ENCODE results near the gene RNGTT. TPM values are rescaled to one million over a fixed set of nuclear protein-coding genes. Genes with fewer than 3 reads are reported as not detected.

Gene RNGTT
- total and polyA plus RNA-seq, 4 donors, result 4.1 to 15.5 (median 9.9) TPM

DNA sequence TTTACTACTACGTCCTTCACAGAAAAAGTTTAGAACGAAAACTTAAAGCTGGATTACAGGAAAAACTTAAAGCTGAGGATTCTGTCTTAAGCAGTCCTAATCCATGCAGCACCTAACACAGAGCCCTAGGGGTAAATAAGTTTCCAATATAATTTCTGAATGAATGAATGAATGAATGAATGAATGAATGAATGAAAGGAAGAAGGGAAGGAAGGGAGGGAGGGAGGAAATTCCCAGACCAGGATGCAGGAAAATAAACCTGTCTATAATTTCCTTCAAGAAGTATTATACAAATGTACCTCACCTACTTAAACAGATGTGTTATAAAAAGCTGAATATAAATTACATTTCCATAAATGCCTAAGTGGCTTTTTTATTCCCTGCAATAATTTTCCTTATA, 83.4 kb downstream of the RNGTT start:
- H3K4me1 ChIP-seq (ENCODE audit: control insufficient read depth in 1 of 2, insufficient read depth in 2 of 2, low read length in 2 of 2), result peaks cover 0 to 1% of the 10 kb centered on the region in 2 donors
- WGBS, 2 donors, result 93 to 96% methylated on average over 2 of the region's 2 CpGs
- H3K27ac ChIP-seq (ENCODE audit: low read depth in 1 of 2, low read length in 2 of 2), result no peak overlapping the region
- ATAC-seq (ENCODE audit: low FRiP score), result no peak
- H3K36me3 ChIP-seq (ENCODE audit: control insufficient read depth in 1 of 2, insufficient read depth in 2 of 2, low read length in 1 of 2), result no peaks in the 10 kb centered on the region
- no peak for DNase-seq
- H3K9me3 ChIP-seq (ENCODE audit: control insufficient read depth, low read length), result no peaks in the 10 kb centered on the region
- intact Hi-C loops (cut with DNase I), result no loop called here
- no peak overlapping the region for H3K4me3 ChIP-seq (ENCODE audit: low read length in 2 of 2)
- H3K27me3 ChIP-seq (ENCODE audit: control insufficient read depth in 1 of 2, insufficient read depth in 2 of 2, low read length in 1 of 2), result no peaks in the 10 kb centered on the region

DNA sequence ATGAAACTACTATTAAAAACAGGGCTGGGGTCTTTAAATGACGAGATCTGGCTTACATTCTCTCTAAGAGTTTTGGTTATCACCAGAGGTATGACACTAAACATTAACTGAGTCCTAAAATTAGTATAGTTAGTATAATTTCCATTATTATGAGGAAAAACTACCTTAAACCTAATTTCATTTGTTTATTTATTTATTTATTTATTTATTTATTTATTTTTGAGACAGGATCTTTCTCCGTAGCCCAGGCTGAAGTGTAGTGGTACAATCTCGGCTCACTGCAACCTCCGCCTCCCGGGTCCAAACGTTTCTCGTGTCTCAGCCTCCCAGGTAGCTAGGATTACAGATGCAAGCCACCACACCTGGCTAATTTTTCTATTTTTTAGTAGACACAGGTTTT, 85.5 kb downstream of the RNGTT start:
- H3K36me3 ChIP-seq (ENCODE audit: control insufficient read depth in 1 of 2, insufficient read depth in 2 of 2, low read length in 1 of 2), result no peaks in the 10 kb centered on the region
- H3K9me3 ChIP-seq (ENCODE audit: control insufficient read depth, low read length), result no peaks in the 10 kb centered on the region
- no peaks in the 10 kb centered on the region for H3K27me3 ChIP-seq (ENCODE audit: control insufficient read depth in 1 of 2, insufficient read depth in 2 of 2, low read length in 1 of 2)
- H3K27ac ChIP-seq (ENCODE audit: low read depth in 1 of 2, low read length in 2 of 2), result no peak overlapping the region
- no peak for ATAC-seq (ENCODE audit: low FRiP score)
- H3K4me1 ChIP-seq (ENCODE audit: control insufficient read depth in 1 of 2, insufficient read depth in 2 of 2, low read length in 2 of 2), result peaks cover 0 to 1% of the 10 kb centered on the region in 2 donors
- WGBS, 2 donors, result 93 to 95% methylated on average over 7 of the region's 7 CpGs
- no peak overlapping the region for H3K4me3 ChIP-seq (ENCODE audit: low read length in 2 of 2)
- intact Hi-C loops (cut with DNase I), result loop anchor here in 1 of 2 donors (10.0 kb wide), 1 partner anchor 93 kb away; no protein-coding TSS in a partner anchor
- DNase-seq, result no peak

DNA sequence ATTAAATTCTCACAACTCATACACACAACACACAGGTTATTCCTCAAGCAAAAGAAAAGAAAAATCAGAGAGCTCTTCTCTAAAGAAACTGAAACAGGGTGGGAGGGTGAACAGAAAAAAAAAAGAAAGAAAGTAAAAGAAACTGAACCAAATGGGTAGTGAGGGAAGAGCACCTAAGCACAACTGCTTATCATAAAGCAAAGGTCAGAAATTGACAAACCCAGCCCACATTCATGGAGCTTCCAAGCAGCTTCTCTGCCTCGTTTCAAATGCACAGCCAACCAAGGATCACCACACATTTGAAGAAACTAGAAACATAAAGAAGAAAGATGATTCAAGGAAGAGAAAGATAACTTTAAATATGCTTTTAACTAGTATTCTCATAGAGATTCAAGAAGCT, 90.5 kb downstream of the RNGTT start:
- 66 to 71% methylated on average over 1 of the region's 1 CpG for WGBS, 2 donors
- intact Hi-C loops (cut with DNase I), result loop anchor here in 1 of 2 donors (5.0 to 10.0 kb wide), 2 partner anchors 88 to 946 kb away; no protein-coding TSS in a partner anchor
- DNase-seq (no peak), ATAC-seq (ENCODE audit: low FRiP score) (no peak)
- Histone ChIP-seq H3K27ac (ENCODE audit: low read depth in 1 of 2, low read length in 2 of 2) (no peak overlapping the region), H3K4me1 (ENCODE audit: control insufficient read depth in 1 of 2, insufficient read depth in 2 of 2, low read length in 2 of 2) (peaks cover 0 to 6% of the 10 kb centered on the region in 2 donors), H3K4me3 (ENCODE audit: low read length in 2 of 2) (no peak overlapping the region), H3K36me3 (ENCODE audit: control insufficient read depth in 1 of 2, insufficient read depth in 2 of 2, low read length in 1 of 2) (no peaks in the 10 kb centered on the region), H3K27me3 (ENCODE audit: control insufficient read depth in 1 of 2, insufficient read depth in 2 of 2, low read length in 1 of 2) (no peaks in the 10 kb centered on the region), H3K9me3 (ENCODE audit: control insufficient read depth, low read length) (no peaks in the 10 kb centered on the region)

DNA sequence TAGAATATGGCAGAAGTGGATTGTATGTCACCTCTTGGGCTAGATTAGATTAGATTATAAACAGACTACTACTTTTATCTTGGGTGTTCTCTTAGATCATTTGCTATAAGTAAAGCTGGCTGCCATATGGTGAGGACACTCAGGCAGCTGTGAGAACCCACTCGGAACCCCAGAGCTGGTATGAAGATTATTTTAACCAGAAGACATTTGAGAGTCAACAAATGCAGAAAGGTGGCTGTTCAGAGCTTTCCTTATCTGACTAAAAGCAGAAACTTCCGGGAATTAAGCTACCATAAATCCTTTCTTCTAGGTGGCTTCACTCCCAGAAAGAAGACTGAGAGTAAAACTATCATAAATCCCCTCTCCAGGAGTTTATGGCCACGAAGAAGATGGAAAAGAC, 91.9 kb downstream of the RNGTT start:
- ATAC-seq (ENCODE audit: low FRiP score) (no peak), DNase-seq (no peak)
- no peak overlapping the region for H3K27ac ChIP-seq (ENCODE audit: low read depth in 1 of 2, low read length in 2 of 2)
- intact Hi-C loops (cut with DNase I), result loop anchor here in 1 of 2 donors (5.0 to 10.0 kb wide), 2 partner anchors 87 to 944 kb away; no protein-coding TSS in a partner anchor
- peaks cover 0 to 9% of the 10 kb centered on the region in 2 donors for H3K4me1 ChIP-seq (ENCODE audit: control insufficient read depth in 1 of 2, insufficient read depth in 2 of 2, low read length in 2 of 2)
- no peaks in the 10 kb centered on the region for H3K9me3 ChIP-seq (ENCODE audit: control insufficient read depth, low read length)
- 67 to 74% methylated on average over 3 of the region's 3 CpGs for WGBS, 2 donors
- H3K27me3 ChIP-seq (ENCODE audit: control insufficient read depth in 1 of 2, insufficient read depth in 2 of 2, low read length in 1 of 2), result no peaks in the 10 kb centered on the region
- no peaks in the 10 kb centered on the region for H3K36me3 ChIP-seq (ENCODE audit: control insufficient read depth in 1 of 2, insufficient read depth in 2 of 2, low read length in 1 of 2)
- H3K4me3 ChIP-seq (ENCODE audit: low read length in 2 of 2), result no peak overlapping the region

DNA sequence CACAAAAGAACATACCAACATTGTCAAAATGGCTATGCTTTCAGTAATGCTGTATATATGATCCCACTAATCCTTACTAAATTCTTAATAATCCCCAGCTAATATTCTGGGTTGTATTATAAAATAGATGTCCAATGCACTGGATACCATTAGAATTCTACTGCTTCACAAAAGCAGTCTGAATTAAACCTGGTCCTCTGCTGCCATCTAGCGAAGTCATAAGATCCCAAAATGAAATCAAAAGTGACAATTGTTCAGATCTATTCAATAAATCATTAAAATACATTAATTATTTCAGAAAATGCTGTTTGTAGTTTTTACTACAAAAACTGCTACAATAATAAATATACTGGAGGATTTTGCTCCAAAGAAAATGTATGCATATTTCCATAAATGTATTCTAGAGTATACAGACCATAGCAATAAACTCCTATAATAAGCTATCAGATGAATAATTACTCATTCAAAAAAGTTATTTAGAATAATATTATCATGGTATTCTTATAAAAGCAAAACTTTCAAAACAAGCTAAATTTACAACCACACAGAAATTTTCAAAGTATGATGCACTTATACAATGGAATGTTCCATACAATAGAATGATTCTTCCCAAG, 92.6 kb downstream of the RNGTT start:
- no peaks in the 10 kb centered on the region for H3K36me3 ChIP-seq (ENCODE audit: control insufficient read depth in 1 of 2, insufficient read depth in 2 of 2, low read length in 1 of 2)
- H3K27me3 ChIP-seq (ENCODE audit: control insufficient read depth in 1 of 2, insufficient read depth in 2 of 2, low read length in 1 of 2), result no peaks in the 10 kb centered on the region
- intact Hi-C loops (cut with DNase I), result loop anchor here in 1 of 2 donors (5.0 to 10.0 kb wide), 2 partner anchors 86 to 944 kb away; no protein-coding TSS in a partner anchor
- H3K9me3 ChIP-seq (ENCODE audit: control insufficient read depth, low read length), result no peaks in the 10 kb centered on the region
- peak; percentile 83 for ATAC-seq (ENCODE audit: low FRiP score)
- H3K4me3 ChIP-seq (ENCODE audit: low read length in 2 of 2), result no peak overlapping the region
- WGBS, 2 donors, result 1 to 3% methylated on average over 1 of the region's 1 CpG
- no peak for DNase-seq
- H3K27ac ChIP-seq (ENCODE audit: low read depth in 1 of 2, low read length in 2 of 2), result no peak overlapping the region
- peaks cover 0 to 9% of the 10 kb centered on the region in 2 donors for H3K4me1 ChIP-seq (ENCODE audit: control insufficient read depth in 1 of 2, insufficient read depth in 2 of 2, low read length in 2 of 2)

DNA sequence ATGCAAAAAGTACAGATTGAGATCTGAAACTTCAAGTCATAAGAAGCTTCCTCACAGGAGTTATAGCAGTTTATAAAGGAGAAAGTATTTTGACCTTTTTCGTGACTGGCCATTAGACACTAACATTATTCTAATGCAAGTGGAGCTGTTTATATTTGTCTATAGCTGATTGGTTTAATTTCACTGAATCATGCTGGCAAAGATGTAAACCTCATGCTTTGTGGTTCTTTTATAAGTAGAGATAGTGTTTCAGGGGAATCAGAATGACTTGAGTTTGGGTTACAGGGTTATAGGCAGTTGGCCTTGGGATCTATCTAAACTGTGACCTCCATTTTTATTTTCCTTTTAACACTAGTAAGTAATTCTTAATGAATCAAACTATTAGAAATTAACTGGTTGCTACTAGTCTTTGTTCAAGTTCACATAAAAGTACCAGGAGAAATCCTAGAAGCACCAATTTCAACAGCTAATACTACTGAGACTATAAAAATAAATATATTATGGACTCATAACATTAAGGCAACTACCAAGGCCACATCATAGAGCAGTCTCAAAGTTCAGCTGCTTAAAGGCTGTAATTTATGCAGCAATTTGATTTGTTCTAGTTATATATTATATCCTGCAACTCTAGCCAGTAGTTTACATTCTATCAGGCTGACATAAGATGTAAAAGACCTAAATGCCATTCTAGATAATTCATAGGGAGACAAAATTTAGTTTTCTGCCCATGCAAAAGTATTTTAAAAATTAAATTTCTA, 94.0 kb downstream of the RNGTT start:
- WGBS, 2 donors, result 80 to 82% methylated on average over 1 of the region's 1 CpG

DNA sequence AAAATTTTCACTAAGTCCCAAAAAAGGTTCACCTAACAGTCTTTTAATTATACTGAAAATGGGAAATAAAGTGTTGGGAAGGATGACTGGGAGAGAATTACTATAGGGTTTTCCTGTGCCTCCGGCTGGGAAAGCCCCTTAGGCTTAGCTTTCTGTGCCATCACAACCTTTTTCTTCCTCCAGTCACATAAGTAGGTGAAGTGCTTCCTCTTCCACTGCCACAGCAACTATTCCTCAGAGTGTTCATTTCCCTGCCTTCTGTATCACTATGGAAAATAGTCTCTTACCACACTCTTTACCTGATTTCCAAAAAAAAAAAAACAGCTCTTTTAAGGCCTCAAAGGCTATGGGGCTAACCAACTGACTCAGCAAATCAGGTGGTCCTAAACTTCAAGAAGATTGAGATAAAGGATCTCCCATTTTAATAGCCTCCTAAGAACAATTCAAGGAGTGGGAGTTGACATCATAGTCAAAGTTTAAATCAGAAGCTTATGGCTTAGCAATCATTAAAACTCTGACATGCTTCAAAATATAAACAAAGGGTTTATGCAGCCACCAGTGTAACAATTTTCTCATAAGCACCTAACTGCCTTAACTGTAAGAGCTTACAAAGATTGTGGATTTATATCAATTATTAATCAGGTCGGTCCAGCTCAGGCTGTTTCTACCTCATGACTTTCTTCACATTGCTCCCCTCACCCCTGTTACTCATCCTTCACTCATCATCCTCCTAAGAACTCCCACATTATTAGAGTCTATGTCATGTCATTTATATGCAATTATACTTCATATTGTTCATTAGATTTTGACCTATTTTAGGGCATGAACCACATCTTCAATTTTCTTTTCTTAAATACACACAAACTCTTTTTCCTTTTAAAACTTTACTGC, 95.3 kb downstream of the RNGTT start:
- no peaks in the 10 kb centered on the region for H3K27me3 ChIP-seq (ENCODE audit: control insufficient read depth in 1 of 2, insufficient read depth in 2 of 2, low read length in 1 of 2)
- H3K36me3 ChIP-seq (ENCODE audit: control insufficient read depth in 1 of 2, insufficient read depth in 2 of 2, low read length in 1 of 2), result no peaks in the 10 kb centered on the region
- ATAC-seq (ENCODE audit: low FRiP score) (no peak), DNase-seq (no peak)
- no peaks in the 10 kb centered on the region for H3K9me3 ChIP-seq (ENCODE audit: control insufficient read depth, low read length)
- intact Hi-C loops (cut with DNase I), result loop anchor here in 1 of 2 donors (5.0 kb wide), 1 partner anchor 941 kb away; no protein-coding TSS in a partner anchor
- 54 to 67% methylated on average over 2 of the region's 2 CpGs for WGBS, 2 donors
- no peak overlapping the region for H3K4me3 ChIP-seq (ENCODE audit: low read length in 2 of 2)
- no peak overlapping the region for H3K27ac ChIP-seq (ENCODE audit: low read depth in 1 of 2, low read length in 2 of 2)
- peaks cover 0 to 9% of the 10 kb centered on the region in 2 donors for H3K4me1 ChIP-seq (ENCODE audit: control insufficient read depth in 1 of 2, insufficient read depth in 2 of 2, low read length in 2 of 2)

More for the DNA sequence above, 94.0 kb downstream of the RNGTT start:
- no peak overlapping the region for H3K4me3 ChIP-seq (ENCODE audit: low read length in 2 of 2)
- intact Hi-C loops (cut with DNase I), result loop anchor here (5.0 to 10.0 kb wide), 2 partner anchors 85 to 942 kb away; no protein-coding TSS in a partner anchor
- H3K4me1 ChIP-seq (ENCODE audit: control insufficient read depth in 1 of 2, insufficient read depth in 2 of 2, low read length in 2 of 2), result peaks cover 0 to 9% of the 10 kb centered on the region in 2 donors
- DNase-seq (no peak), ATAC-seq (ENCODE audit: low FRiP score) (no peak)
- H3K27me3 ChIP-seq (ENCODE audit: control insufficient read depth in 1 of 2, insufficient read depth in 2 of 2, low read length in 1 of 2), result no peaks in the 10 kb centered on the region
- H3K27ac ChIP-seq (ENCODE audit: low read depth in 1 of 2, low read length in 2 of 2), result no peak overlapping the region
- no peaks in the 10 kb centered on the region for H3K9me3 ChIP-seq (ENCODE audit: control insufficient read depth, low read length)
- H3K36me3 ChIP-seq (ENCODE audit: control insufficient read depth in 1 of 2, insufficient read depth in 2 of 2, low read length in 1 of 2), result no peaks in the 10 kb centered on the region

DNA sequence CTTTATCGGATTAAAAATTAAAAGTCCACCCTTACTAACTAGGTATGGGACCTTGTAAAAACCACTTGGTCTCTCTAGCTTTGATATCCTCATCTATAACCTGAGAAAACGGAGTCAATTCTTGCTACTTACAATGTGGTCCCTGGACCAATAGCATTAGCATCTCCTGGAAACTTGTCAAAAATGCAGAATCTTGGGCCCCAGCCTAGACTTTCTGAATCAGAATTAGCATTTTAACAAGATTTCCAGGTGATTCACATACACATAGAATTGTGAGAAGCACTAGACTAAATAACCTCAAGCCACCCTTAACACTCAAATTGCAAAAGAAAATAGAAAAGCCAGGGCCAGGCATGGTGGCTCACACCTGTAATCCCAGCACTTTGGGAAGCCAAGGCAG, 96.6 kb downstream of the RNGTT start:
- ATAC-seq (ENCODE audit: low FRiP score) (no peak), DNase-seq (no peak)
- Histone ChIP-seq H3K27me3 (ENCODE audit: control insufficient read depth in 1 of 2, insufficient read depth in 2 of 2, low read length in 1 of 2) (no peaks in the 10 kb centered on the region), H3K27ac (ENCODE audit: low read depth in 1 of 2, low read length in 2 of 2) (no peak overlapping the region), H3K4me1 (ENCODE audit: control insufficient read depth in 1 of 2, insufficient read depth in 2 of 2, low read length in 2 of 2) (peaks cover 0 to 9% of the 10 kb centered on the region in 2 donors), H3K9me3 (ENCODE audit: control insufficient read depth, low read length) (no peaks in the 10 kb centered on the region), H3K4me3 (ENCODE audit: low read length in 2 of 2) (no peak overlapping the region), H3K36me3 (ENCODE audit: control insufficient read depth in 1 of 2, insufficient read depth in 2 of 2, low read length in 1 of 2) (no peaks in the 10 kb centered on the region)
- WGBS, 2 donors, result 90 to 94% methylated on average over 2 of the region's 2 CpGs
- intact Hi-C loops (cut with DNase I), result loop anchor here in 1 of 2 donors (5.0 kb wide), 1 partner anchor 940 kb away; no protein-coding TSS in a partner anchor

All from aorta (tissue), 5 donors.